Prostate gland (tissue), 2 donors: ENCODE data around the gene MRPS21. TPM values are rescaled to one million over a fixed set of nuclear protein-coding genes. Genes with fewer than 3 reads are reported as not detected.

Source experiments
- DNase-seq: peaks from one replicate; pipeline ENCODE4 v3.0.0-alpha.2; 2019; ENCODE audit warnings: low spot score
- H3K27ac ChIP-seq, 2 donors: fragments of 200-600 bp; sonication (generic); 2 replicates each; pipeline ENCODE4 v1.5.1; 2017 to 2019
- H3K27me3 ChIP-seq: fragments of 200-600 bp; sonication (generic); replicated peaks from 2 replicates; pipeline ENCODE4 v1.5.1; 2019; ENCODE audit not compliant: insufficient read depth
- H3K36me3 ChIP-seq, 2 donors: fragments of 200-600 bp; sonication (generic); 1 replicate in 1 of 2; 2 replicates in 1 of 2; pipeline versions ENCODE4 v1.5.1 to v1.8.1; 2017 to 2019
- H3K4me1 ChIP-seq: fragments of 200-600 bp; sonication (generic); replicated peaks from 2 replicates; pipeline ENCODE4 v1.5.1; 2019
- H3K4me3 ChIP-seq, 2 donors: fragments of 200-600 bp; sonication (generic); 2 replicates each; pipeline ENCODE4 v1.5.1; 2017 to 2019
- H3K9me3 ChIP-seq: fragments of 200-600 bp; sonication (generic); 2 replicates; pipeline ENCODE4 v1.5.1; 2017
- POLR2A ChIP-seq: fragments of 450-650 bp; IDR thresholded peaks from one replicate; pipeline ENCODE4 v1.6.1; 2016; ENCODE audit warnings: antibody characterized with exemption, mild to moderate bottlenecking
- POLR2AphosphoS5 ChIP-seq: sonication (generic); formaldehyde crosslinking; IDR thresholded peaks from one replicate; pipeline ENCODE4 v1.6.1; 2017; ENCODE audit warnings: antibody characterized with exemption
- WGBS: methylation state at CpG from one replicate; pipeline ENCODE4 v1.1.5; 2018; 5-methylcytosine and 5-hydroxymethylcytosine counted together
- intact Hi-C: fragments of 100-400 bp; cut with DNase I; formaldehyde crosslinking; loops from one replicate; pipeline ENCODE4 v1.14.2; 2022
- total RNA-seq, 2 donors: library from RNA; depleted of rRNA; stranded (reverse); fragments of >200 nt; gene quantifications; one replicate each; pipeline ENCODE4 v1.1.0, GENCODE V29; 2016
- TF ChIP-seq, protein P1 (sequence below), 4 experiments: fragments of 200-600 bp in 2 of 4; fragments of 450-650 bp in 2 of 4; sonication (generic) in 2 of 4; IDR thresholded peaks; 1 replicate in 3 of 4; 2 replicates in 1 of 4; pipeline ENCODE4 v1.5.1; 2016 to 2019; ENCODE audit warnings: antibody characterized with exemption in 4 of 4, mild to moderate bottlenecking in 2 of 4, moderate library complexity in 2 of 4

MRPS21 gene
- total RNA-seq, 2 donors from 2014 or later = 40.1 to 49.0 TPM

DNA sequence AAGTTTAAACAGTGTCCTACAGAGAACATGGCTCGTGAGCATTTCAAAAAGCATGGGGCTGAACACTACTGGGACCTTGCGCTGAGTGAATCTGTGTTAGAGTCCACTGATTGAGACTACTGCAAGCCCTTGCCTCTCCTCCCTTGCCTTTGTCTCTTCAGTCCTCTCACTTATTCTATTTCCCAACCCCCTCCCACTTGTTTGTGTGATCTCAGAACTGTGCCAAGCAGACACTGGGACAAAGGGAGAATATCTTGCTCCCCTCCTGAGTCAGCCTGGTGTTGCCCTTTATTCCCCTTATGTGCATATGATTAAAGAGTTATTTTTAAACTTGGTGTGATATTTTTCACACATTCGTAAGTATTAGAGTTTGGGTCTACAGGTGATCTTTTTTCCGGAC lies 59.2 kb downstream of the MRPS21 start:
- no peak overlapping the region for H3K27ac ChIP-seq
- intact Hi-C loops = no loop called here
- TF ChIP-seq POLR2A = no peak
- TF ChIP-seq POLR2AphosphoS5 = no peak
- TF ChIP-seq, protein P1, sequence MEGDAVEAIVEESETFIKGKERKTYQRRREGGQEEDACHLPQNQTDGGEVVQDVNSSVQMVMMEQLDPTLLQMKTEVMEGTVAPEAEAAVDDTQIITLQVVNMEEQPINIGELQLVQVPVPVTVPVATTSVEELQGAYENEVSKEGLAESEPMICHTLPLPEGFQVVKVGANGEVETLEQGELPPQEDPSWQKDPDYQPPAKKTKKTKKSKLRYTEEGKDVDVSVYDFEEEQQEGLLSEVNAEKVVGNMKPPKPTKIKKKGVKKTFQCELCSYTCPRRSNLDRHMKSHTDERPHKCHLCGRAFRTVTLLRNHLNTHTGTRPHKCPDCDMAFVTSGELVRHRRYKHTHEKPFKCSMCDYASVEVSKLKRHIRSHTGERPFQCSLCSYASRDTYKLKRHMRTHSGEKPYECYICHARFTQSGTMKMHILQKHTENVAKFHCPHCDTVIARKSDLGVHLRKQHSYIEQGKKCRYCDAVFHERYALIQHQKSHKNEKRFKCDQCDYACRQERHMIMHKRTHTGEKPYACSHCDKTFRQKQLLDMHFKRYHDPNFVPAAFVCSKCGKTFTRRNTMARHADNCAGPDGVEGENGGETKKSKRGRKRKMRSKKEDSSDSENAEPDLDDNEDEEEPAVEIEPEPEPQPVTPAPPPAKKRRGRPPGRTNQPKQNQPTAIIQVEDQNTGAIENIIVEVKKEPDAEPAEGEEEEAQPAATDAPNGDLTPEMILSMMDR (IDR thresholded peaks at IDR 0.05) = no peak
- H3K9me3 ChIP-seq = no peaks in the 10 kb centered on the region
- no peak for DNase-seq
- 93% methylated on average over 4 of the region's 4 CpGs for WGBS
- no peaks in the 10 kb centered on the region for H3K27me3 ChIP-seq
- no peak overlapping the region for H3K4me3 ChIP-seq
- no peaks in the 10 kb centered on the region for H3K36me3 ChIP-seq
- H3K4me1 ChIP-seq = no peaks in the 10 kb centered on the region

Other genes starting within 250 kb of the MRPS21 start
- 10 to 100 TPM; 29.6 to 33.3 TPM for gene VPS45, start 226.1 kb upstream of the MRPS21 start, total RNA-seq
- gene PLEKHO1, start 143.9 kb upstream of the MRPS21 start, total RNA-seq = 10 to 100 TPM; 33.1 to 75.0 TPM
- gene ANP32E, start 57.7 kb upstream of the MRPS21 start, total RNA-seq = 10 to 100 TPM in 1 of 2 donors, 1 to 10 TPM in 1; 9.8 to 13.5 TPM
- gene CA14, start 36.1 kb upstream of the MRPS21 start, total RNA-seq = 1 to 10 TPM in 1 of 2 donors, under 1 TPM in 1; 0.36 to 3.3 TPM
- 100 to 1,000 TPM; 122 to 130 TPM for gene APH1A, start 24.8 kb upstream of the MRPS21 start, total RNA-seq
- 1 to 10 TPM; 1.4 to 8.2 TPM for gene C1orf54, start 21.1 kb upstream of the MRPS21 start, total RNA-seq
- 10 to 100 TPM in 1 of 2 donors, 1 to 10 TPM in 1; 6.9 to 10.1 TPM for gene CIART, start 11.3 kb upstream of the MRPS21 start, total RNA-seq
- 10 to 100 TPM; 41.1 to 61.8 TPM for gene PRPF3, start 27.7 kb downstream of the MRPS21 start, total RNA-seq
- 10 to 100 TPM; 20.6 to 31.4 TPM for gene RPRD2, start 70.3 kb downstream of the MRPS21 start, total RNA-seq
- gene TARS2, start 193.6 kb downstream of the MRPS21 start, total RNA-seq = 10 to 100 TPM; 17.4 to 30.2 TPM
- 10 to 100 TPM in 1 of 2 donors, 1 to 10 TPM in 1; 4.7 to 12.3 TPM for gene ECM1, start 214.2 kb downstream of the MRPS21 start, total RNA-seq
- not detected for gene FALEC, start 221.9 kb downstream of the MRPS21 start, total RNA-seq